Measurements from ENCODE around the gene SET.

GRCh38 chr9:128651798-128652197, 37.2 kb upstream of the SET start:
- TF ChIP-seq CTCF (IDR thresholded peaks at IDR 0.05) (no peak), POLR2A (IDR thresholded peaks at IDR 0.05) (no peak)

Data from adrenal gland (tissue), 5 donors.